Calu3 (cell line): ENCODE data around the gene PHF5A. TPM values are rescaled to one million over a fixed set of nuclear protein-coding genes. Genes with fewer than 3 reads are reported as not detected.

Experiments
- BruUV-seq: library from RNA; stranded (reverse); fragments of 400-500 nt; replicated peaks from 2 replicates; lab custom pipeline; 2021; lab: Mats Ljungman, UMichigan
- CTCF ChIA-PET: fragments of 300-600 bp; sonication (Branson Sonifier 250); formaldehyde crosslinking; loops from one replicate; lab custom pipeline; 2022; ENCODE audit warnings: antibody characterized with exemption; lab: Charles Lee
- DNase-seq: peaks from one replicate; pipeline ENCODE4 v3.0.0; 2022
- H3K27ac Mint-ChIP-seq: one replicate; pipeline ENCODE4 v1.8.0; 2022; ENCODE audit warnings: mixed read lengths; ENCODE audit not compliant: unreplicated experiment
- H3K27me3 Mint-ChIP-seq: one replicate; pipeline ENCODE4 v1.8.0; 2022; ENCODE audit warnings: mixed read lengths; ENCODE audit not compliant: unreplicated experiment
- H3K36me3 Mint-ChIP-seq: one replicate; pipeline ENCODE4 v1.8.0; 2022; ENCODE audit warnings: mild to moderate bottlenecking, moderate library complexity, mixed read lengths; ENCODE audit not compliant: insufficient read depth, unreplicated experiment
- H3K4me1 Mint-ChIP-seq: one replicate; pipeline ENCODE4 v1.8.0; 2022; ENCODE audit warnings: mild to moderate bottlenecking, low read depth, mixed read lengths; ENCODE audit not compliant: unreplicated experiment
- H3K4me3 Mint-ChIP-seq: one replicate; pipeline ENCODE4 v1.8.0; 2022; ENCODE audit warnings: mild to moderate bottlenecking, low read depth, moderate library complexity, mixed read lengths; ENCODE audit not compliant: unreplicated experiment
- H3K9me3 Mint-ChIP-seq: one replicate; pipeline ENCODE4 v1.8.0; 2022; ENCODE audit warnings: low read depth, mixed read lengths; ENCODE audit not compliant: unreplicated experiment
- CTCF ChIP-seq: fragments of 200-600 bp; IDR thresholded peaks from one replicate; pipeline ENCODE4 v1.8.0; 2022; ENCODE audit warnings: antibody characterized with exemption; ENCODE audit not compliant: unreplicated experiment
- intact Hi-C: fragments of 100-400 bp; cut with micrococcal nuclease; formaldehyde crosslinking; loops from one replicate; pipeline ENCODE4 v1.10.0; 2022; ENCODE audit not compliant: unreplicated experiment
- total RNA-seq: library from RNA; stranded (reverse); gene quantifications from 2 replicates; pipeline ENCODE4 v1.2.3, GENCODE V29; 2022

The PHF5A gene
- total RNA-seq, 1 experiment from 2014 or later: 53.3 TPM

- intact Hi-C loops: no loop called here
- H3K4me3 Mint-ChIP-seq: no peak overlapping the region
- H3K36me3 Mint-ChIP-seq: peaks cover 57% of the 10 kb centered on the region
- H3K27ac Mint-ChIP-seq: no peak overlapping the region
- CTCF ChIA-PET: interaction anchor here (1.2 to 2.0 kb wide), 3 partner anchors 71 to 594 kb away, joined by 3 to 34 read pairs (median 5); no protein-coding TSS in a partner anchor
- TF ChIP-seq CTCF: no peak
- BruUV-seq: no TSS peak
- no peaks in the 10 kb centered on the region for H3K9me3 Mint-ChIP-seq
- no peak for DNase-seq
- H3K4me1 Mint-ChIP-seq: peaks cover 24% of the 10 kb centered on the region
- no peaks in the 10 kb centered on the region for H3K27me3 Mint-ChIP-seq
Measured at GRCh38 chr22:41516462-41516861, 48.0 kb upstream of the PHF5A start.

GRCh38 chr22:41513391-41513790 is 44.9 kb upstream of the PHF5A start:
- Mint-ChIP-seq H3K36me3 (peaks cover 41% of the 10 kb centered on the region), H3K9me3 (no peaks in the 10 kb centered on the region), H3K27ac (peak overlapping the region; percentile 10), H3K27me3 (no peaks in the 10 kb centered on the region), H3K4me3 (no peak overlapping the region), H3K4me1 (peaks cover 46% of the 10 kb centered on the region)
- no TSS peak for BruUV-seq
- TF ChIP-seq CTCF: no peak
- DNase-seq: no peak
- CTCF ChIA-PET: interaction anchor here (0.6 kb wide), 1 partner anchor 36 kb away, joined by 3 read pairs; no protein-coding TSS in a partner anchor
- intact Hi-C loops: no loop called here

- Mint-ChIP-seq H3K36me3 (peaks cover 34% of the 10 kb centered on the region), H3K9me3 (no peaks in the 10 kb centered on the region), H3K4me3 (peak overlapping the region; percentile 19), H3K27ac (no peak overlapping the region), H3K27me3 (no peaks in the 10 kb centered on the region), H3K4me1 (peaks cover 46% of the 10 kb centered on the region)
- CTCF ChIA-PET: interaction anchor here (0.6 kb wide), 2 partner anchors 12 to 134 kb away, joined by 3 read pairs; no protein-coding TSS in a partner anchor
- TF ChIP-seq CTCF: no peak
- peak; percentile 50 for DNase-seq
- intact Hi-C loops: no loop called here
- BruUV-seq: no TSS peak
Measured at GRCh38 chr22:41512421-41513194, 44.1 kb upstream of the PHF5A start.

- peak; percentile 44 for DNase-seq
- CTCF ChIA-PET: interaction anchor here (0.6 kb wide), 4 partner anchors 11 to 416 kb away, joined by 3 to 8 read pairs (median 5); no protein-coding TSS in a partner anchor
- BruUV-seq: no TSS peak
- H3K27ac Mint-ChIP-seq: no peak overlapping the region
- peaks cover 31% of the 10 kb centered on the region for H3K36me3 Mint-ChIP-seq
- peaks cover 46% of the 10 kb centered on the region for H3K4me1 Mint-ChIP-seq
- TF ChIP-seq CTCF: no peak
- H3K4me3 Mint-ChIP-seq: no peak overlapping the region
- intact Hi-C loops: no loop called here
- no peaks in the 10 kb centered on the region for H3K9me3 Mint-ChIP-seq
- H3K27me3 Mint-ChIP-seq: no peaks in the 10 kb centered on the region
Measured at GRCh38 chr22:41511521-41511968, 43.1 kb upstream of the PHF5A start.
